Gastrocnemius medialis (tissue), 4 donors: Measurements from ENCODE around the gene ZNF487.

Source experiments
- CTCF ChIP-seq, 5 experiments: fragments of 450-650 bp in 3 of 5; fragments of 200-600 bp in 2 of 5; sonication (generic) in 2 of 5; IDR thresholded peaks in 4 of 5; conservative IDR thresholded peaks in 1 of 5; 1 replicate in 4 of 5; 2 replicates in 1 of 5; pipeline ENCODE4 v1.5.1; 2016 to 2019; ENCODE audit warnings: antibody characterized with exemption in 5 of 5, mild to moderate bottlenecking in 3 of 5, moderate library complexity in 3 of 5
- POLR2A ChIP-seq, 2 donors: fragments of 450-650 bp; IDR thresholded peaks; one replicate each; pipeline ENCODE4 v1.6.1; 2017; ENCODE audit warnings: antibody characterized with exemption in 2 of 2, mild to moderate bottlenecking in 2 of 2, moderate library complexity in 2 of 2

GRCh38 chr10:43471935-43472720 is 35.2 kb downstream of the ZNF487 start:
- TF ChIP-seq CTCF (IDR thresholded peaks at IDR 0.05 in 4 of 5, conservative IDR thresholded peaks at IDR 0.05 in 1 of 5) = no peak
- TF ChIP-seq POLR2A (IDR thresholded peaks at IDR 0.05) = no peak
